ENCODE results near the gene ASTN2.
A peak's percentile ranks its signal among the peaks of the same experiment; 100 is the strongest.

ASTN2 gene

GRCh38 chr9:116875576-116875975 is 539.3 kb downstream of the ASTN2 start:
- DNase-seq (ENCODE audit: extremely low read depth, low read depth): no peak
- TF ChIP-seq CTCF (IDR thresholded peaks at IDR 0.05; ENCODE audit: low read depth, low read length, missing control alignments): no peak
- no peak overlapping the region for H3K4me3 ChIP-seq (replicated peaks; ENCODE audit: low read depth, low read length)

GRCh38 chr9:116873937-116874914 is 540.6 kb downstream of the ASTN2 start:
- no peak for DNase-seq (ENCODE audit: extremely low read depth, low read depth)
- no peak for TF ChIP-seq CTCF (IDR thresholded peaks at IDR 0.05; ENCODE audit: low read depth, low read length, missing control alignments)
- H3K4me3 ChIP-seq (replicated peaks; ENCODE audit: low read depth, low read length): no peak overlapping the region

GRCh38 chr9:116873491-116873890 is 541.4 kb downstream of the ASTN2 start:
- DNase-seq (ENCODE audit: extremely low read depth, low read depth): no peak
- H3K4me3 ChIP-seq (replicated peaks; ENCODE audit: low read depth, low read length): no peak overlapping the region
- TF ChIP-seq CTCF (IDR thresholded peaks at IDR 0.05; ENCODE audit: low read depth, low read length, missing control alignments): no peak

- peak; percentile 20 for DNase-seq (ENCODE audit: extremely low read depth, low read depth)
- no peak overlapping the region for H3K4me3 ChIP-seq (replicated peaks; ENCODE audit: low read depth, low read length)
- no peak for TF ChIP-seq CTCF (IDR thresholded peaks at IDR 0.05; ENCODE audit: low read depth, low read length, missing control alignments)
Observed at GRCh38 chr9:116870566-116870965, 544.3 kb downstream of the ASTN2 start.

GRCh38 chr9:116868201-116868600 is 546.7 kb downstream of the ASTN2 start:
- TF ChIP-seq CTCF (IDR thresholded peaks at IDR 0.05; ENCODE audit: low read depth, low read length, missing control alignments): no peak
- DNase-seq (ENCODE audit: extremely low read depth, low read depth): no peak
- H3K4me3 ChIP-seq (replicated peaks; ENCODE audit: low read depth, low read length): no peak overlapping the region

GRCh38 chr9:116861321-116861720 is 553.5 kb downstream of the ASTN2 start:
- TF ChIP-seq CTCF (IDR thresholded peaks at IDR 0.05; ENCODE audit: low read depth, low read length, missing control alignments): no peak
- H3K4me3 ChIP-seq (replicated peaks; ENCODE audit: low read depth, low read length): no peak overlapping the region
- DNase-seq (ENCODE audit: extremely low read depth, low read depth): no peak

Data from HFF-Myc (cell line).